GM21423 (cell line): ENCODE measurements around the gene CBFA2T3.

ENCODE experiments used
- ATAC-seq: cut with Tn5 transposase; IDR thresholded peaks from one replicate; pipeline ENCODE4 v1.9.1; 2021; ENCODE audit warnings: mild to moderate bottlenecking, moderate library complexity; ENCODE audit not compliant: unreplicated experiment

The CBFA2T3 gene

DNA sequence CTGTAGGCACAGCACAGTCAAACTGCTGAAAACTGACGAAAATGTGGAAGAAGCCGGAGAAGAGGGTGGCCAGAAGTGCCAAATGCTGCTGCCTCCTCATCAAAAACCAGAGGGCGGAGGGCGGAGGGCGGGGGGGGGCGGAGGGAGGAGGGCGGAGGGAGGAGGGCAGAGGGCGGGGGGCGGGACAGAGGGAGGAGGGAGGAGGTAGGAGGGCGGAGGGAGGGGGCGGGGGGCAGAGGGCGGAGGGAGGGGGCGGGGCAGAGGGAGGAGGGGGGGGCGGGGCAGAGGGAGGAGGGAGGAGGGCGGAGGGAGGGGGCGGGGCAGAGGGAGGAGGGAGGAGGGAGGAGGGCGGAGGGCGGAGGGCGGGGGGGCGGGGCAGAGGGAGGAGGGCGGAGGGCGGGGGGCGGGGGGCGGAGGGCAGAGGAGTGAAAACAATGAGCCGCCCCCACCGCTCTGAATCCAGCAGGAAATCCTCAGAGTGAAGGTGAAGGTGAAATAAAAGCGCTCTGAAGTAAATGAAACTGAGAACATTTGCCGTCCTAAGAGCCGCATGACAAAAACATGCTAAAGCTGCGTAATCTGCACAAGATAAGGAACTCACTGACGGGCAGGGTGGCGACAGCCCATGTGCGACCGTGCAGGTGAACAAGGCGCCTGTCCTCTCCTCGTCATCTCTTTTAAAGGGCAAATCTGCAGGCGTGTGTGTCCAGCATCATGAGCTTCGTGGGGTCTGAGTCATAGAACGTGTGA lies 22.6 kb upstream of the CBFA2T3 start:
- no peak for ATAC-seq

DNA sequence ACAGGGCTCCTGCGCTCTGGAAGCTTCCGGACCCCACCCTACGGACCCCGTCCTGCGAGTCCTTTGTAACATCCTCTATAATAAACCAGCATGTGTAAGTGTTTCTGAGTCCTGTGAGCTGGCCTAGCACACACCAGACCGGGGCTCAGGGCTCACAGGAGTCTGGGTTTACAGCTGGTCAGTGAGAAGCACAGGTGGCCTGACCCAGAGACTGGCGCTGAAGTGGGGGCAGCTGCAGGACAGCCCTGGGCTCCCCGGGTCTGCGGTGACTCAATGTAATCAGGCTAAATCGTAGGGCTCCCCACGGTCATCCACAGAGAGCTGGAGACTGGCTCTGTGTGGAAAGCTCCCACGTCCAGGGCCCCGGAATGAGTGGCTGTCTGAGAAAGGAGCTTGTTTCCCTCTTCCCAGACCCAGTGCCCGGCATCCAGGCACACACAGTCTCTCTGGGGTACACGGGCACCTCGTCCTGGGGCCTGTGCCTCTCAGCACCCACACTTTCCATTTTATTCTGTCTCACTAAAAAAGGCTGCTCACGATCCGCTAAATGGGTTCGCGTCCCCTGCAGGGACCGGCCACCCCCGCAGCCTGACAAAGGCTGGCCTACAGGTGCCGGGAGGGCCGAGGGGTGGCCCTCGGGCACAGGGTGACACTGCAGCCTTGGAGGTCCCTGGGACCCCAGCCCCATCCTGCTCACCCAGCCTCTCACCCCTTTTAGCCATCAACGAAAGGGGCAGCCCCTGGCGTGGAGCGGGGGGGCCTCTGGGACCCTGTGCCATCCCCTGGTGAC lies 18.9 kb upstream of the CBFA2T3 start:
- no peak for ATAC-seq

DNA sequence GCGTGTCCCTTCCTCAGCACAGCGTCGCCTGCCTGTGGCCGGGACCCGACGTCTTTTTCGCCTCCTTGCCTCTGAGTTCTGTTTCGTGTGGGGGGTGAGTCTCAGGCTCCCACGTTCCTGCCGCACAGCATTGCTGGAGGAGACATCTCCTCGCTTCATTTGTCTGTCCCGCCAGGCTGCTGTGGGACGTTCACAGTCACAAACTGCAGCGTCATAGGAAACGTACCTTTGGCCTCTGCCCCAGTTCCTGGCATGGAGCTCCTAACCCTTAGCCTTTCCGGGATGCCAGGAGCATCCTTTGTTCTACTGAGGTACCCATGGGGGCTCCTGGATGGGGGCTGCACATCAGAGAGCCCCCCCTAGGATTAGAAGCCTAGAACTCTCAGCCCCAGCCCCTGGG lies 18.2 kb upstream of the CBFA2T3 start:
- ATAC-seq, result no peak

DNA sequence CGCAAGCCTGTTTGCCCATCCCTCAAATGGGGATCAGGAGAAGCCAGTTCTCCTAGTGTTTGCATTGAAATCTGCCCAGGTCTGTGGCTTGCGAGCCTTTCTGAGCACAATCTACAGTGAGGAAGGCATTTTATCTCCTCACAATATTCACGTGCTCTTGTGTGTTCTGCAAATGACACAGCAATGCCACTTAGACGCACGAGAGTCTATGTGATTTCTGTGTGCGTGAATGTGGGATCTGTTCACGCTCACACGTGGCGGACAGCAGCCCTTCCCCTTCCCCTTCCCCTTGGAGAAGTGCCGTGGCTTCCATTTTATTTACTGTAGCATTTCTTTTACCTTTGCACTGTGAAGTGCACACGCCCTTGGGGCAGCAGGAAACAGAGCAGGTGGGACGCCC lies 17.7 kb upstream of the CBFA2T3 start:
- no peak for ATAC-seq

DNA sequence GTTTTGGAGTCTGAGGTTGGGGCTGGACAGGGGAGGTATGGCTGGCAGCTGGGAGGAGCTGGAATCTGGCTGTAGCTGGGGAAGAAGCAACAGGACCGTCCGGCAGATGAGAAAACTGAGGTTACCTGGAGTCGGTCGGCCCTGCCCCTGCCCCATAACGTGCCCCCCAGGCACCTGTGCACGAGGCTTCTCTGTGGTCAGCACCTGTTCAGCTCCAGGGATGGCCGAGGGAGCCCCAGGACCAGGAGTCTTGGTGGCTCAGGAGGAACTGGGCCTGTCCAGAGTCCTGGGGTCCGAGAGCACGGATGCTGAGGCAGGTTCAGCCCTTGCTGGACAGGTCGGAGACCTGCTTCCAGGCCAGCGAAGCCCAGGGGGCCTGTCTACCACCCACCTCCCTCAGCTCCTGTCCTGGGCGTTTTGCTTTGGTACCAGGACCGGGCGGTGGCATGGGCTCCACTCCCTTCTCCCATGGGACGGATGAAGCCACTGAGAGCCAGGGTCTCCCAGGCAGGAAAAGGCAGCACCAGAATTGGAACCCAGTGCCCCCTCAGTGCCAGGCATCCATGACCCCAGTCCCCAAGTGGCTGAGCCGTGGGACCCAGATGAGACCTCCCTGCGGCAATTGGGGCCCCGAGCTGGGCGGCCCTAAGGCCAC lies 17.1 kb upstream of the CBFA2T3 start:
- no peak for ATAC-seq

DNA sequence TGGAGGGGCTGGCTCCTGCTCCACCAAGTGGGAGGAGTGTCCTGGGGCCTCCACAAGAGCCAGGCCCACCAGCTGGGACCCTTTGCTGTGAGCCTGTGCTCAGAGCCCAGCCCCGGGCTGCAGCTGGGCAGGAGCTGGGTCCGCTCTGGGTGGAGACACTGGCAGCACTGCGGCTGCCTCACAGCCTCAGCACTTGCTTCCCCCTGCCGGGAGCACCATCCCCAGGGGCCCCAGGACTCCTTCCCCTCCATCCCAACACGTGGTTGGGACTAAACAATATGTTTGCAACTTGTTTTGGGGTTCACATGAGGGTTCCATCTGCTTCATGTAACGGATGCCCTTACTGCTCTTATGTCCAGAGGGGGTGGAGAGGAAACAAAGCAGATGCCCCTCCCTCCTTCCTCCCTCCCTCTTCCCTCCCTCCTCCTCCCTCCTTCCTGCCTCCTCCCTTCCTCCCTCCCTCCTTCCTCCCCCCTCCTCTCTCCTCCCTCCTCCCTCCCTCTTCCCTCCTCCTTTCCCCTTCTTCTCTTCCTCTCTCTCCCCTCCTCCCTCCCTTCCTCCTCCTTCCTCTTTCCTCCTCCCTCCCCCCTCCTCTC lies 16.3 kb upstream of the CBFA2T3 start:
- no peak for ATAC-seq

DNA sequence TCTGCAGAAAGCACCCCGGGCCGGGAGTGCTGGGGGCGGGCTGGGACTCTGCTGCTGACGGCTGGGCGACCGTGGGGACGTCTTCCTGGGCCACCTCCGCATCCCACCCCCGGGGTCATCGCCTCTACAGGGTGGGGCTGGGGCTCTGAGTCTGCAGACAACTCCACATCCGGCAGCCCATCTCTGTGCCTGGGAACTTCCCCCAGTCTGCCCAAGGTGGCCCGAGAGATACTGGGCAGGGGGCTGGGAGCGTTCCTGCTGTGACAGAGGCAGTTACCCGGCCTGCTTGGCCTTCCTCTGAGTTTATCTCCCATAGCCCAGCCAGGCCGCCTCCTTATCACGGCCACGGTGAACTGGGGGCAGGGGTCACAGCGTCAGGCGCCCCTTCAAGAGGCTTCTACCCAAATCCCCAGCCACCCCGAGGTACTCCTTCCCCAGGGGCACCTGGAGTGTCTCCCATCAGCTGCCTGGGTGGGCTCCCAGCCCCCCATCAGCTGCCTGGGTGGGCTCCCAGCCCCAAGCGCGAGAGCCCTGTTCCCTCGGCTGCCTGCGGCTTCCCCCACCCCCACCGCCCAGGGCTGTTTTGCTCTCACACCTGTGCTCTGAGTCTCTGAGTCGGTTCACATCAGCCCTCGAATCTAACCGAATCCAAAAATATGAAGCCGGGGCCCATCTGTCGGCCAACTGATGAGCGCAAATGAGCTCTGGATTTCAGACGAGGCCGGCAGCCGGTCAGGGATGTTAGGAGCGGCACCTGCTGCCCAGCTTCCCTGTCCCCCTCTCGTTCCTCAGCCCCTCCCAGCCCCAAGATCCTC lies 15.6 kb upstream of the CBFA2T3 start:
- no peak for ATAC-seq

DNA sequence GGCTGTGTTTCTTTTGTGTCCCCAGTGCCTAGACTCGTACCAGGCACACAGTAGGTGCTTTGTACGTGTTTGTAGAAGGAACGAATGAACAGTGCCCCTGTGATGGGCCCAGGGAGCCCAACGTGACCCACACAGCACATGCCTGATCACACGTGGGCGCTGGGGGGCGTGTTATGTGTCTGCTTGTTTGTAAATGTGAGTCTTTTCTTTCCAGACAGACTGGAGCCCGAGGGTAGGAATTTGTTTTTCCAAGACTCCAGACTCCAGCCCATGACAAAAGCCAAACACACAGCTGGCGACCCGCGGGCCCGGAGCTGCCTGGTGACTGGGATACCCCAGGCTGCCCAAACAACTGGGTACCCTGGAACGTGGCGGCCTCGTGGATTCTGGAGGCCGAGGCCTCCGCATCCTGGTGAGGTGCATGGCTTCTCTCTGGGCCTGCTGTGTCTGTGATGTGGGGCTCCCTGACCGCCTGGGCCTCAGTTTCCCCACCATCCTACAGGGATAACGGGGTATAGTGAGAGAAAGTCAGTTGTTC lies 14.9 kb upstream of the CBFA2T3 start:
- no peak for ATAC-seq

DNA sequence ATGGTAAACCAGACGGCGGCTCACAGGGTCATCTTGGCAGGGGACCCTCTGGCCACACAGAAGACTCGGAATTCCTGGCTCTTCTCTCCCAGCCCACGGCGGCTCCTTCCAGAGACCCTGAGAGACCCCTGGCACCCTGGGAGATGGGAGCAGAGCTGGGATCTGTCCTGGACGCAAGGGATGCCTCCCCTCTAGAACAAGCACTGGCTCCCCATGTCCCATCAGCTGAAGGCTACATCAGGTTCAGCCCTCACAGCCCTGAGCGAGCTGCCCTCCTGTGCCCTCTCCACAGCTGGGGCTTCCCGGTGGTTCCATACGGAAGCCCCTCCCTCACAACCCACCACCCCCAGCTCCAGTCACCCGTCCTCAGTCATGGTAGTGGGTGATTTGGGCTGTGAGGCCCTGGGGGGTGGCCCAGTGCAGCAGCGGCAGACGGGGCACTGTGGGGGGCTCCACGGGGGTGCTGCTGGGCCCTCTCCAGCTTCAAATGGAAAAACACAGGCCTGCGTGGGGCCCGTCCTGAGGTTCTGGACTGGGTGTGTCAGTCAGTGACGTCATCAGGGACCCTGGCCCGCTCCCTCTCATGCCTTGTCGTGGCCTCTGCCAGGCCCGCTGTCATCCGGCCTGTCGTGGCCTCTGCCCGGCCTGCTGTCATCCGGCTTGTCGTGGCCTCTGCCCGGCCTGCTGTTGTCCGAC lies 13.0 kb upstream of the CBFA2T3 start:
- no peak for ATAC-seq

DNA sequence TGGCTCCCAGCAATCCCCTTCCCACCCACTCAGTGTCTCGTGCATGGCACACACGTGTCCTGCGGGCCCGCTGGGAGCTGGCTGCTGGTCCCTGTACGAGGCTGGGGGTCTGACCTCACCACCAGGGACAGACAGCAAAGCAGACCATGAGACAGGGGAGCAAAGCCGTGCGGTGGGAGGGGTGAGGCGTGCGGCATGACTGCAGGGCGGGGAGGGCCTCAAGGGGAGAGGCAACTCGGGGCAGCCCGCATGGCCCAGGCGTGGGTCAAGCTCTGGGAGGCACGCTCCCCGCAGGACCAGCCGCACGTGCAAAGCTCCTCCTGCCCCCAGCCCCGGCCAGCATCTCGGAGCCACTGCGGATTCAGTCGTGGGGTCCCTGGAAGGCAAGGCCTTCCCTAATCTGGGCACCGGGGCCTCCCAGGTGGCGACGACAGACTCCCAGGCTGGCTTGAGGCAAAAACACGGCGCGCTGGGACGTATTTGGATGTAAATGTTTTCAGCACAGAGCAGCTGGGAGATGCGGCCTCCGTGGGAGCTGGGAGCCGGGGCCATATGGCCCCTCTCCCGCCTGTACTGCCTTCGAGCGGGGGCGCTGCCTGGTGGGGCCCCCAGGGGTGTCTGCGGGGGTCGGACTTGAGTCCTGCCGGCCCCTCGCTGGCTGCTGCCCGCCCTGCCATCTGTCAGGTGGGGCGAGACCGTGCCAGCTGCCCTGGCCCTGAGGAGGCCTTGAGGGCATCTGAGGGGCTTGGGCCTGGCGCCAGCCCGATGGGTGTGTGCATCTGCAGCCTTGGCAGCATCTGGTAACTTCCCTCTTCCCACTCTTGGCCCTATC lies 12.2 kb upstream of the CBFA2T3 start:
- no peak for ATAC-seq

DNA sequence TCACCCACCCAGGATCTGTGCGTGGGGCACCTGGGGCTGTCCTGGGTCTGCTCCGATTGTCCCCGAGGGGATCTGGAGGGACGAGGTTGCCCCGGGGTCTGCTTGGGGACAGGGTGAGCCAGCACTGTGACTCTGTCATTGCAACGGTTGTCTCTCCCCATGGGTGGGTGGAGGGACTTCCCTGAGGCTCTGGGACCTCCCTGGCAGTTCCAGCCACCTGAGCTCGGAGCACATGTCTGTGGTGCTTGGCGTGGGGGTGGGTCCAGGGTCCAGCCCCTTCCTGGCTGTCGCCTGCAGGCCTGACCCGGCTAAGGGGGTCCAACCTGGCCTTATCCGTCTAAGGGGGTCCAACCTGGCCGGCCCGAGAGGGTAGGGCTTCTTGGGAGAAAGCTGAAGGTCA lies 8.5 kb upstream of the CBFA2T3 start:
- ATAC-seq, result no peak

DNA sequence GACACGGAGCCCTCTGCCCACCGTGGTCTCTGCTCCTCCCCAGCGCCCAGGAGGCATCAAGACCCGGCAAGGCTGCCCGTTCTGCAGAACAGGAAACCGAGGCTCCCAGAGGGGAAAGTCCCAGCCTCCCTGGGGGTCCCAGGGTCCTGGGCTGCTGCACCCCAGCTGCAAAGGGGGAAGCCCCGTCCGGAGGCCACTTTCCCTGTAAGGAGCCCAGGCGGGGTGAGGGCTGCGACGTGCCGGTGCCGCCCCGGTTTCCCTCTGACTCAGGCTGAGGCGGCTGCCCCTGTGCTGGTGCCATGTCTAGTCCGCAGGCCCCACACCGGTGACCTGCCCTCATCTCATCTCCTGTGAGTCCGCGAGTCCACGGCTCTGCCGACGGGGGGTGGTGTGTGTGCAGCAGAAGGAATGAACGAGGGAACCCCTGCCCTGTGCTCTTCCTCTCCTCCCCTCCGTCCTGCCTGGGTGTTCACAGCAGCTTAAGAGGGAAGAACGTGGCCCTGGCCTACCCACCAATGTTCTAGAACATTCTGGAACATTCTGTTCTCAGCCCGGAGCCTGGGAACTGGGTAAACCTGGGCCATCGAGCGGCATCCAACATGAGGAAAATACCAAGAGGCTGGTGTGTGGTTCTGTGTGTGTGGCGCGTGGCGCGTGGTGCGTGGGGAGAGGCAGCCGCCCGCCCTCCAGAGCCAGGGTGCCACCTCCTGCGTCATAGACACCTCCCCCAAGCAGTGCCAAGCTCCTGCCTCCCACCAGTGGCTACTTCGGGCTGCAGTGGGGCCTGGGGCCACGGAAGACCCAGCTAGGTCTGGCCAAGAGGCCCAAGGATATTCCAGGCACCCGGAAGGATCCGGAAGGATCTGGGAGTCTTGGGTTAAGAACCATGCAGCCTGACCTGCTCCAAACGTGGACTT lies 7.0 kb upstream of the CBFA2T3 start:
- no peak for ATAC-seq

DNA sequence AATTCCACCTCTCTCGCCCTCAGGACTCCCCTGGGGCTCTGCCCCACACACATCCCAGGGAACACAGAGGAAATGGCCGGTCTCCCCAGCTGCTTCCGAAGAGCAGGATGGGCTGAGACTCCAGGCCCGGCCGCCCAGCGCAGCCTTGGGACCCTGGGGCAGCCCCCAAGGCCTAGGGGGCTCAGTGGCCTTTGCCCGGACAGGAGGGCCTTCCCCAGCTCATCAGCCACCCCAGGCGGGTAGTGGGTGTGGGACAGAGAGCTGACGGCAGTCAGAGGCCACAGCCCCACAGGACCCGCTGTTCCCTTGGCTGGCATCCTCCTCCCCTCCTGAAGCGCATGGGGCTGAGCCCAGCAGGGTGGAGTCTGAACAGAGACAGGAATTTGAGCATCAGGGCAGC lies 6.2 kb upstream of the CBFA2T3 start:
- ATAC-seq, result no peak

DNA sequence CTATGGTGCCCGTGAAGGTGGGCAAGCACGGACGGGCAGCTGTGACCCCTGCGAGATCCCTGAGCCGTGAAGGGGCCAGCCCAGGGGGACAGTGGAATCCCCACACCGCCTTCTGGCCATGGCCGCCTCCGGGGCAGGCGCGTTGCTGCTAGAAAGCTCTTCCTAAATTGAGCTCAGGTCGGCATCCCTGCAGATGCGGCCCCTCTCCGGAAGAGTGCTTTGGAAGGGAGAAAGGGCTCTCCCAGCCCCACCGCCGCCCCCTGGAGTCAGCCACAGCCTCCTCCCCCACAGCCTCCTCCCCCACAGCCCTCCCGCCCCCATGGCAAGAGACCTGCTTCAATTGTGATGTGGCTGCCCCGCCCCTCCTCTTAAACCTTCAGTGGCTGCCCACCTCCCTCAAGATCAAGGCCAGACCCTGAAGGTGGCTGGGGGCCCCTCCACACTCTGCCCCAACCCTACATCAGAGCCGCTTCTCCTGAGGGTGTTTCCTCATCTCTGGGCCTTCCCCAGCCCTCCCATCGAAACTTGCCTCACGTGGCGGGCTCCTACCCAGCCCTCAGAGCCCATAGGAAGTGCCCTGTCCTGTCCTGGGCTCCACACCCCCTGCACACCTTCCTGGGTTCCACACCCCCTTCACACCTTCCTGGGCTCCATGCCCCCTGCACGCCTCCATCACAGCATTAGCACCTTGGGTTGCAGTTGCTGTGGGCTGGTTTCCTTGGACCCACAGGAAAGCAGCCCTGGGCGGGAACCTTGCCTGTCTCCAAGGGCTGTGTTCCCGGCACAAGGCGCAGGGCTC lies 5.5 kb upstream of the CBFA2T3 start:
- ATAC-seq, result no peak

DNA sequence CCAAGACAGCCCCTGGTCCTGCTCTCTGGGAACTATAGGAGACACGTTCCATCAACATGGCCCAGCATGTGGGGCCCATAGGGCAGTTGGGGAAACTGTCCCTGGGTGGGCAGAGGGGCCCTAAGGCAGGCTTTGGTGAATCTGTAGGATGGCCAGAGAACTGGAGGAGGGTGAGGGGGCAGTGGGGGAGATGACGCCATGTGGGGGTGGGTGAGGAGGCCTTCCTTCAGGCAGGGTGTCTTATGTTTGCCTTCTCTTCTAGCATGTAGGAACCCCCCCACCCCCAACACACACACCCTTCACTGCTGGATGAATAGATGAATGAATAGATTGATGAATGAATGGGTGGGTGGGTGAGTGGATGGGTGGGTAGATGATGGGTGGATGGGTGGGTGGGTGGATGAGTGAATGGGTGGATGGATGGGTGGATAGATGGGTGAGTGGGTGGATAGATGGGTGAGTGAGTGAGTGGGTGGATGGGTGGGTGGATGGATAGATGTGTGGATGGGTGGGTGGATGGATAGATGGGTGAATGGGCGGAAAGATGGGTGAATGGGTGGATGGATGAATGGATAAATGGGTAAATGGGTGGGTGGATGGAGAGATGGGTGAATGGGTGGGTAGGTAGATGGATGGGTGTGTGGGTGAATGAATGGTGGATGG lies 2.5 kb upstream of the CBFA2T3 start:
- no peak for ATAC-seq

DNA sequence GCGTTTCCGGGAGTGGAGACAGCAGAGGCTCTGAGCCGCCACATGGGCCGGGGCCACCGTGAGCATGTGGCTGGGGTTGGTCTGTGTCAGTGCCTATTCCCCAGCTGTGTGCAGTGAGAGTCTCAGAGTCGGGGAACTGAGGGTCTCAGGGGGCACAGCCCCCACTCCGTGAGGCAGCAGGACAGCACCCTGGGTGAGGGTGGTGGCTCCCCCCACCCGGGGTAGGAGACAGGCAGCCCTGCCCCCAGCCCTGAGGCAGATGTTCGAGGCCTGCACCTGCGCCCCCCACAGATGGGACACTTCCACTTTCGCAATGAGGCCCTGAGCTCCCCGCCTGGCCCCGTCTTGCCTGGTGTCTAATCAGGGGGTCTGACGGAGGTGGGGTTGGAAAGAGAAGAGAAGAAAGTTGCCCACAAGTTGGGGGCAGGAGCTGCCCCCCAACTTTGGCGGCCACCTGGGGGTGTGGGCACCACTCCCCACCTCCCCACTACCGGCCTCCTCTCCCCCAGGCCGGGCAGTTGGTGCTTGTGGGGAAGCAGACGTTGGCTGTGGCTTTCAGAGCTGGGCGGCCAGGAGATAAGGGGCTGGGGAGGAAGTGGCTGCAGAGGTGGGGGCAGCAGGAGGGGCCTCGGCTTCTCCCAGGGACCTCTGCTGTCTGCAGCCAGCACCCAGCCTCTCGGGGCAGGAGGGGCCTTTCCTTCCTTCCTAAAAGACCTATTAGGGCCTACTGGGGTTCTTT lies 1.8 kb upstream of the CBFA2T3 start:
- peak; percentile 42 for ATAC-seq
